MCF 10A (cell line): ENCODE measurements around the gene NPC1L1. TPM values are rescaled to one million over a fixed set of nuclear protein-coding genes. Genes with fewer than 3 reads are reported as not detected.
"Not testable (repeated sequence)": the region's sequence is repeated elsewhere in the genome, so short reads cannot be mapped to it uniquely, and the experiment has no call there.

Experiments
- BruUV-seq: library from RNA; stranded (reverse); fragments of 400-500 nt; replicated peaks from 2 replicates; lab custom pipeline; 2021; lab: Mats Ljungman, UMichigan
- CTCF ChIA-PET: fragments of 300-600 bp; sonication (Branson Sonifier 250); formaldehyde crosslinking; extraction: SDS; loops from one replicate; lab custom pipeline; 2021; ENCODE audit warnings: antibody characterized with exemption, inconsistent platforms; lab: Yijun Ruan, JAX
- POLR2A ChIA-PET: fragments of 300-600, 350-650 bp; sonication (Branson Sonifier 250); formaldehyde crosslinking; extraction: SDS; loops from one replicate; lab custom pipeline; 2020; ENCODE audit warnings: antibody characterized with exemption, inconsistent platforms; lab: Yijun Ruan, JAX
- DNase-seq: peaks from one replicate; pipeline ENCODE4 v3.0.0-alpha.2; 2018; ENCODE audit not compliant: unreplicated experiment
- H3K27ac Mint-ChIP-seq: one replicate; pipeline ENCODE4 v1.8.0; 2022; ENCODE audit warnings: mild to moderate bottlenecking, low read depth, mixed read lengths; ENCODE audit not compliant: unreplicated experiment
- H3K27me3 Mint-ChIP-seq: one replicate; pipeline ENCODE4 v1.8.0; 2022; ENCODE audit warnings: mixed read lengths; ENCODE audit not compliant: insufficient read depth, unreplicated experiment
- H3K36me3 Mint-ChIP-seq: one replicate; pipeline ENCODE4 v1.8.0; 2022; ENCODE audit warnings: mild to moderate bottlenecking, moderate library complexity, mixed read lengths; ENCODE audit not compliant: insufficient read depth, unreplicated experiment
- H3K4me1 Mint-ChIP-seq: one replicate; pipeline ENCODE4 v1.8.0; 2022; ENCODE audit warnings: mixed read lengths; ENCODE audit not compliant: insufficient read depth, unreplicated experiment
- H3K4me3 Mint-ChIP-seq: one replicate; pipeline ENCODE4 v1.8.0; 2022; ENCODE audit warnings: mild to moderate bottlenecking, moderate library complexity, mixed read lengths; ENCODE audit not compliant: unreplicated experiment
- H3K9me3 Mint-ChIP-seq: one replicate; pipeline ENCODE4 v1.8.0; 2022; ENCODE audit warnings: mixed read lengths; ENCODE audit not compliant: unreplicated experiment
- intact Hi-C: fragments of 100-400 bp; cut with micrococcal nuclease; formaldehyde crosslinking; loops from 2 replicates; pipeline ENCODE4 v1.14.1; 2022
- total RNA-seq: library from RNA; stranded (reverse); gene quantifications from 2 replicates; pipeline ENCODE4 v1.2.3, GENCODE V29; 2022
- TF ChIP-seq, protein P1 (sequence below): fragments of 200-600 bp; IDR thresholded peaks from one replicate; pipeline ENCODE4 v1.8.0; 2022; ENCODE audit warnings: antibody characterized with exemption, mild to moderate bottlenecking; ENCODE audit not compliant: unreplicated experiment

Gene NPC1L1
- total RNA-seq, 1 experiment from 2014 or later: 0.07 TPM

- H3K27ac Mint-ChIP-seq: no peak overlapping the region
- no peaks in the 10 kb centered on the region for H3K9me3 Mint-ChIP-seq
- POLR2A ChIA-PET: no interaction called here
- TF ChIP-seq, protein P1, sequence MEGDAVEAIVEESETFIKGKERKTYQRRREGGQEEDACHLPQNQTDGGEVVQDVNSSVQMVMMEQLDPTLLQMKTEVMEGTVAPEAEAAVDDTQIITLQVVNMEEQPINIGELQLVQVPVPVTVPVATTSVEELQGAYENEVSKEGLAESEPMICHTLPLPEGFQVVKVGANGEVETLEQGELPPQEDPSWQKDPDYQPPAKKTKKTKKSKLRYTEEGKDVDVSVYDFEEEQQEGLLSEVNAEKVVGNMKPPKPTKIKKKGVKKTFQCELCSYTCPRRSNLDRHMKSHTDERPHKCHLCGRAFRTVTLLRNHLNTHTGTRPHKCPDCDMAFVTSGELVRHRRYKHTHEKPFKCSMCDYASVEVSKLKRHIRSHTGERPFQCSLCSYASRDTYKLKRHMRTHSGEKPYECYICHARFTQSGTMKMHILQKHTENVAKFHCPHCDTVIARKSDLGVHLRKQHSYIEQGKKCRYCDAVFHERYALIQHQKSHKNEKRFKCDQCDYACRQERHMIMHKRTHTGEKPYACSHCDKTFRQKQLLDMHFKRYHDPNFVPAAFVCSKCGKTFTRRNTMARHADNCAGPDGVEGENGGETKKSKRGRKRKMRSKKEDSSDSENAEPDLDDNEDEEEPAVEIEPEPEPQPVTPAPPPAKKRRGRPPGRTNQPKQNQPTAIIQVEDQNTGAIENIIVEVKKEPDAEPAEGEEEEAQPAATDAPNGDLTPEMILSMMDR: no peak
- H3K4me3 Mint-ChIP-seq: no peak overlapping the region
- H3K27me3 Mint-ChIP-seq: no peaks in the 10 kb centered on the region
- intact Hi-C loops: no loop called here
- no peak for DNase-seq
- H3K36me3 Mint-ChIP-seq: no peaks in the 10 kb centered on the region
- no TSS peak for BruUV-seq
- H3K4me1 Mint-ChIP-seq: no peaks in the 10 kb centered on the region
- CTCF ChIA-PET: no interaction called here
These were observed 28.4 kb downstream of the NPC1L1 start for GRCh38 chr7:44512736-44513135.

DNA sequence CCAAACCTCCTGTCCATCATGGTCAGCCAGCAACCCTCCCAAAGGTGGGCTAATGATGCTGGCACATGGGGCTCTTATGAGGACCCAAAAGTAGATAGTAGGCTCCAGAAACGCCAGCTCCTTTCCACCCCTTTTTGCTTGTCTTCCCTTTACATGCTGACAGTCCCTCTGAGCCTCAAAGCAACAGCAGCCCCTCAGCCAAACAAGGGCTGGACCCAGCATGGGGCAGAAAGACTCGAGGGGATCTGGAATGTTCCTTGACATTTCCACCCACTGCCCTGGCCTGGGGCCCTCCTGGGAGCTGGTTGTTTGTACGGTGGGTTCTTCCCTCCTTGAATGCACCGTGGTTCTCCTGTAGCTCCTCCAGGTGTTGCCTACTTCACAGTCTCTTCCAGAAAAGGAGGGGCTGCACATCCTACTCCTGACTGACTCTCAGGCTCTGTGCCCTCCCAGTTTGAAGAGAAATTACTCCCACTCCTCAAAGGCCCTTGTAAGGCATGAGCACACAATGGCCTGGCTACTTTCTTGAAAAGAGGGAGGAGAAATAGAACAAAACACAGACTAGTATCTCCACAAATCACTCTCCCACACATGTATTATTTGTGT is 29.2 kb downstream of the NPC1L1 start:
- Mint-ChIP-seq H3K9me3 (peaks cover 2% of the 10 kb centered on the region), H3K4me1 (no peaks in the 10 kb centered on the region), H3K27me3 (no peaks in the 10 kb centered on the region), H3K4me3 (no peak overlapping the region), H3K27ac (no peak overlapping the region), H3K36me3 (no peaks in the 10 kb centered on the region)
- intact Hi-C loops: no loop called here
- no peak for DNase-seq
- TF ChIP-seq, protein P1: no peak
- ChIA-PET CTCF (no interaction called here), POLR2A (no interaction called here)
- BruUV-seq: no TSS peak

GRCh38 chr7:44511236-44511635 is 29.9 kb downstream of the NPC1L1 start:
- Mint-ChIP-seq H3K27ac (no peak overlapping the region), H3K9me3 (peaks cover 7% of the 10 kb centered on the region), H3K4me3 (no peak overlapping the region), H3K36me3 (no peaks in the 10 kb centered on the region), H3K4me1 (no peaks in the 10 kb centered on the region), H3K27me3 (no peaks in the 10 kb centered on the region)
- CTCF ChIA-PET: interaction anchor here (0.6 kb wide), 1 partner anchor 84 kb away, joined by 3 read pairs; no protein-coding TSS in a partner anchor
- TF ChIP-seq, protein P1: no peak
- POLR2A ChIA-PET: no interaction called here
- intact Hi-C loops: no loop called here
- DNase-seq: no peak
- no TSS peak for BruUV-seq

- TF ChIP-seq, protein P1: no peak
- Mint-ChIP-seq H3K27me3 (no peaks in the 10 kb centered on the region), H3K9me3 (peaks cover 7% of the 10 kb centered on the region), H3K36me3 (no peaks in the 10 kb centered on the region), H3K27ac (no peak overlapping the region), H3K4me3 (no peak overlapping the region), H3K4me1 (no peaks in the 10 kb centered on the region)
- BruUV-seq: no TSS peak
- DNase-seq: no peak
- ChIA-PET CTCF (interaction anchor here (0.6 to 1.8 kb wide), 3 partner anchors 11 to 627 kb away, joined by 3 to 6 read pairs (median 3); no protein-coding TSS in a partner anchor), POLR2A (interaction anchor here (1.8 kb wide), 1 partner anchor 18 kb away, joined by 9 read pairs; the partner anchor contains the start of gene NUDCD3)
- intact Hi-C loops: no loop called here
These were observed 32.7 kb downstream of the NPC1L1 start for GRCh38 chr7:44508328-44509030.

- CTCF ChIA-PET, intact Hi-C loops, BruUV-seq, H3K36me3 Mint-ChIP-seq, H3K27me3 Mint-ChIP-seq, DNase-seq, H3K4me3 Mint-ChIP-seq, H3K9me3 Mint-ChIP-seq, H3K4me1 Mint-ChIP-seq, H3K27ac Mint-ChIP-seq: not testable (repeated sequence)
- POLR2A ChIA-PET: interaction anchor here (0.7 to 1.5 kb wide), 2 partner anchors 16 to 64 kb away, joined by 3 to 4 read pairs; partner anchors contain the start of gene NUDCD3
These were observed 34.4 kb downstream of the NPC1L1 start for GRCh38 chr7:44506592-44507288.
